ENCODE data around the gene TPBG. TPM values are rescaled to one million over a fixed set of nuclear protein-coding genes. Genes with fewer than 3 reads are reported as not detected.

The TPBG gene
- total RNA-seq, 1 donor from 2014 or later: 23.8 TPM

GRCh38 chr6:82372656-82373055, 9.0 kb downstream of the TPBG start:
- no peaks in the 10 kb centered on the region for H3K4me1 ChIP-seq
- H3K4me3 ChIP-seq: no peak overlapping the region
- intact Hi-C loops (cut with DNase I): no loop called here
- no peaks in the 10 kb centered on the region for H3K27me3 ChIP-seq
- DNase-seq (ENCODE audit: extremely low spot score in 2 of 2): no peak
- no peak for TF ChIP-seq CTCF (IDR thresholded peaks at IDR 0.05)
- TF ChIP-seq POLR2A (IDR thresholded peaks at IDR 0.05): no peak
- no peak for TF ChIP-seq POLR2AphosphoS5 (IDR thresholded peaks at IDR 0.05; ENCODE audit: insufficient read depth in 1 of 2, low read depth in 1 of 2)
- H3K36me3 ChIP-seq: no peaks in the 10 kb centered on the region
- no peak overlapping the region for H3K27ac ChIP-seq
- H3K9me3 ChIP-seq: no peaks in the 10 kb centered on the region

GRCh38 chr6:82374516-82374915, 10.9 kb downstream of the TPBG start:
- H3K4me1 ChIP-seq: no peaks in the 10 kb centered on the region
- H3K36me3 ChIP-seq: no peaks in the 10 kb centered on the region
- H3K27ac ChIP-seq: no peak overlapping the region
- DNase-seq (ENCODE audit: extremely low spot score in 2 of 2): no peak
- intact Hi-C loops (cut with DNase I): no loop called here
- no peaks in the 10 kb centered on the region for H3K27me3 ChIP-seq
- no peaks in the 10 kb centered on the region for H3K9me3 ChIP-seq
- no peak overlapping the region for H3K4me3 ChIP-seq
- no peak for TF ChIP-seq CTCF (IDR thresholded peaks at IDR 0.05)
- no peak for TF ChIP-seq POLR2A (IDR thresholded peaks at IDR 0.05)
- TF ChIP-seq POLR2AphosphoS5 (IDR thresholded peaks at IDR 0.05; ENCODE audit: insufficient read depth in 1 of 2, low read depth in 1 of 2): no peak

- no peaks in the 10 kb centered on the region for H3K9me3 ChIP-seq
- no peak for TF ChIP-seq POLR2A (IDR thresholded peaks at IDR 0.05)
- TF ChIP-seq POLR2AphosphoS5 (IDR thresholded peaks at IDR 0.05; ENCODE audit: insufficient read depth in 1 of 2, low read depth in 1 of 2): no peak
- no peak for TF ChIP-seq CTCF (IDR thresholded peaks at IDR 0.05)
- H3K27me3 ChIP-seq: no peaks in the 10 kb centered on the region
- no peaks in the 10 kb centered on the region for H3K36me3 ChIP-seq
- no peak for DNase-seq (ENCODE audit: extremely low spot score in 2 of 2)
- intact Hi-C loops (cut with DNase I): no loop called here
- H3K4me1 ChIP-seq: no peaks in the 10 kb centered on the region
- H3K27ac ChIP-seq: no peak overlapping the region
- no peak overlapping the region for H3K4me3 ChIP-seq
Measured at GRCh38 chr6:82376636-82377035, 13.0 kb downstream of the TPBG start.

- intact Hi-C loops (cut with DNase I): no loop called here
- H3K27ac ChIP-seq: no peak overlapping the region
- H3K4me3 ChIP-seq: no peak overlapping the region
- H3K27me3 ChIP-seq: no peaks in the 10 kb centered on the region
- no peaks in the 10 kb centered on the region for H3K36me3 ChIP-seq
- no peaks in the 10 kb centered on the region for H3K4me1 ChIP-seq
- DNase-seq (ENCODE audit: extremely low spot score in 2 of 2): no peak
- TF ChIP-seq POLR2A (IDR thresholded peaks at IDR 0.05): no peak
- no peak for TF ChIP-seq CTCF (IDR thresholded peaks at IDR 0.05)
- no peak for TF ChIP-seq POLR2AphosphoS5 (IDR thresholded peaks at IDR 0.05; ENCODE audit: insufficient read depth in 1 of 2, low read depth in 1 of 2)
- H3K9me3 ChIP-seq: no peaks in the 10 kb centered on the region
Measured at GRCh38 chr6:82380566-82381185, 17.1 kb downstream of the TPBG start.

GRCh38 chr6:82381278-82381677, 17.7 kb downstream of the TPBG start:
- no peak overlapping the region for H3K4me3 ChIP-seq
- H3K27me3 ChIP-seq: no peaks in the 10 kb centered on the region
- intact Hi-C loops (cut with DNase I): no loop called here
- H3K27ac ChIP-seq: no peak overlapping the region
- H3K4me1 ChIP-seq: no peaks in the 10 kb centered on the region
- no peaks in the 10 kb centered on the region for H3K9me3 ChIP-seq
- DNase-seq (ENCODE audit: extremely low spot score in 2 of 2): no peak
- H3K36me3 ChIP-seq: no peaks in the 10 kb centered on the region
- TF ChIP-seq CTCF (IDR thresholded peaks at IDR 0.05) (no peak), POLR2AphosphoS5 (IDR thresholded peaks at IDR 0.05; ENCODE audit: insufficient read depth in 1 of 2, low read depth in 1 of 2) (no peak), POLR2A (IDR thresholded peaks at IDR 0.05) (no peak)

All from vagina (tissue), 2 donors.